Ureter (tissue), 1 donor: Measurements from ENCODE around the gene OR4X1. TPM values are rescaled to one million over a fixed set of nuclear protein-coding genes. Genes with fewer than 3 reads are reported as not detected.
A peak's percentile ranks its signal among the peaks of the same experiment; 100 is the strongest.
"Not testable (repeated sequence)": the region's sequence is repeated elsewhere in the genome, so short reads cannot be mapped to it uniquely, and the experiment has no call there.

ENCODE experiments used
- DNase-seq: peaks from one replicate; pipeline ENCODE4 v3.0.0-alpha.2; 2020; ENCODE audit warnings: low spot score
- total RNA-seq: library from RNA; stranded (reverse); gene quantifications from one replicate; pipeline ENCODE4 v1.2.4, GENCODE V29; 2023
- donor health status: DM: yes; HTN: yes; CAD: no.

The OR4X1 gene
- total RNA-seq, result not detected

GRCh38 chr11:48263423-48263911 lies at the start of gene OR4X1:
OR4X1 (plus strand) TSS chr11:48263861; CDS start chr11:48263861, 0 bp downstream.
- no peak for DNase-seq

GRCh38 chr11:48216510-48216909 lies 47.2 kb upstream of the OR4X1 start, which contains the start of gene OR4B1:
OR4B1 (plus strand) TSS chr11:48216810; CDS start chr11:48216810, 0 bp downstream.
- no peak for DNase-seq

GRCh38 chr11:48228761-48229160 lies 34.9 kb upstream of the OR4X1 start:
- DNase-seq, result no peak

- not testable (repeated sequence) for DNase-seq
These were observed 33.6 kb upstream of the OR4X1 start for GRCh38 chr11:48230057-48230456.

GRCh38 chr11:48237727-48238126 lies 25.9 kb upstream of the OR4X1 start:
- DNase-seq, result no peak

GRCh38 chr11:48242501-48242900 lies 21.2 kb upstream of the OR4X1 start:
- no peak for DNase-seq

GRCh38 chr11:48244804-48245203 lies 18.9 kb upstream of the OR4X1 start, which contains the start of gene OR4X2:
OR4X2 (plus strand) TSS chr11:48245104; CDS start chr11:48245104, 0 bp downstream.
- no peak for DNase-seq

GRCh38 chr11:48248902-48249301 lies 14.8 kb upstream of the OR4X1 start:
- DNase-seq, result no peak

GRCh38 chr11:48261600-48261999 lies 2.1 kb upstream of the OR4X1 start:
- no peak for DNase-seq

GRCh38 chr11:48270621-48271020 lies 7.0 kb downstream of the OR4X1 start:
- DNase-seq, result no peak

- DNase-seq, result no peak
These were observed 8.9 kb downstream of the OR4X1 start for GRCh38 chr11:48272606-48273005.

- DNase-seq, result no peak
These were observed 42.3 kb downstream of the OR4X1 start, which contains the start of gene OR4S1 for GRCh38 chr11:48305923-48306322. OR4S1 (plus strand) TSS chr11:48306223; CDS start chr11:48306223, 0 bp downstream.

- DNase-seq, result peak; percentile 58
These were observed 44.2 kb downstream of the OR4X1 start for GRCh38 chr11:48307760-48308386.

- DNase-seq, result not testable (repeated sequence)
These were observed 49.9 kb downstream of the OR4X1 start for GRCh38 chr11:48313590-48313989.

Other genes with a start within 250 kb of the OR4X1 start
- gene OR4B1, start 47.1 kb upstream of the OR4X1 start, total RNA-seq, result not detected
- gene OR4X2, start 18.8 kb upstream of the OR4X1 start, total RNA-seq, result not detected
- gene OR4S1, start 42.4 kb downstream of the OR4X1 start, total RNA-seq, result not detected
- gene OR4C3, start 61.1 kb downstream of the OR4X1 start, total RNA-seq, result not detected
- gene OR4C5, start 102.6 kb downstream of the OR4X1 start, total RNA-seq, result not detected
- gene OR4A47, start 224.9 kb downstream of the OR4X1 start, total RNA-seq, result not detected